Measurements from ENCODE around the gene ANKRD33B.

Gene ANKRD33B

DNA sequence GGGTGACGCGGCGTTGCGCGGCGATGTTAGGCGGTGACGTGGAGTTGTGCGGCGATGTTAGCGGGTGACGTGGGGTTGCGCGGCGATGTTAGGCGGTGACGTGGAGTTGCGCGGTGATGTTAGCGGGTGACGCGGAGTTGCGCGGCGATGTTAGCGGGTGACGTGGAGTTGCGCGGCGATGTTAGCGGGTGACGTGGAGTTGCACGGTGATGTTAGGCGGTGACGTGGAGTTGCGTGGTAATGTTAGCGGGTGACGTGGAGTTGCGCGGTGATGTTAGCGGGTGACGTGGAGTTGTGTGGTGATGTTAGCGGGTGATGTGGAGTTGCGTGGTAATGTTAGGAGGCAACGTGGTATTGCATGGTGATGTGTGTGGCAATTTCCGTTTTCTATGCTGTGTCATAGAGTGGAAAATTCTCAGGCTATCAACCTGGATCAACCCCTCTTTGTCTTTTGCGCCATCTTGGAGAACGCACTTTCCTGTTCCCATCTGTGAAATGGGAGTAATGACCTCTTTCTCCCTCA, 76.0 kb downstream of the ANKRD33B start:
- no peak for TF ChIP-seq CTCF (IDR thresholded peaks at IDR 0.05)
- Histone ChIP-seq H3K27ac (no peak overlapping the region), H3K4me3 (no peak overlapping the region)
- no peak for DNase-seq (ENCODE audit: low spot score)

- DNase-seq (ENCODE audit: low spot score) = peak; percentile 59
- TF ChIP-seq CTCF (IDR thresholded peaks at IDR 0.05) = no peak
- Histone ChIP-seq H3K27ac (no peak overlapping the region), H3K4me3 (no peak overlapping the region)
Observed at GRCh38 chr5:10642367-10642766, 78.5 kb downstream of the ANKRD33B start.

GRCh38 chr5:10644192-10644591, 80.3 kb downstream of the ANKRD33B start:
- no peak for DNase-seq (ENCODE audit: low spot score)
- H3K4me3 ChIP-seq = no peak overlapping the region
- TF ChIP-seq CTCF (IDR thresholded peaks at IDR 0.05) = no peak
- H3K27ac ChIP-seq = no peak overlapping the region

DNA sequence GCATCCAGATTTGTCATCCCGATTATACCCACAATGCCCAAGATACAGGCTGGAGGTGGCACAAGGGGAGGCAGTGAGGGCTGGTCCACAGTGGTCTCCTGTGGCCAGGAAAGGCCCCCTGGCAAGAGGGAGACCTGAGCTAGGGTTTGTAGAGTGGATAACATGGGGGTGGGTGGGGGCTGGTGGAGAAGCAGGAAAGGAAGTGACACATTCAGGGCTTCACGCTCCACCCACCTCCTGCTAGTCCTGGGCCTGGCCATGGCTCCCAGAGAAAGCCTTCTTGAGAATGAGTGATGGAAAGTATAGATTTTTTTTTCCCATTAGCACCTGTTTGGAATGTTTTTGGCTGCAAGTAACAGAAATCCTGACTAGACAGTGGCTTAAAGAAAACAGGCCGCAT, 81.3 kb downstream of the ANKRD33B start:
- DNase-seq (ENCODE audit: low spot score) = no peak
- Histone ChIP-seq H3K4me3 (no peak overlapping the region), H3K27ac (no peak overlapping the region)
- TF ChIP-seq CTCF (IDR thresholded peaks at IDR 0.05) = no peak

DNA sequence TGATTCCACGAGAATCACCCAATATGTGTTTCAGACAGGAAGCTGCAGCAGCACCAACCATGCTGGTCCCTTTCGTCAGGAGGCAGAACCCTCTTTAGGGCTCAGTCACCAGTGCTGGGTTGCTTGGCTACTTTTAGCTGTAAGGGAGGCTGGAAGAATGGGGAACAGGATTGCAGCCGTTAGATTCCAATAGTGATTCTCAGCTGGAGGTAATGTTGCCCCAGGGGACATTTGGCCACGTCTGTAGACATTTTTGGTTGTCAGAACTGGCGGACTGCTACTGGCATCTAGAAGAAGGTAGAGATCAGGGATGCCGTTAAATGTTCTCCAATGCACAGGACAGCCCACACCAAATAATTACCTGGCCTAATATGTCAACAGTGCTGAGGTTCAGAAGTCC, 81.8 kb downstream of the ANKRD33B start:
- no peak for TF ChIP-seq CTCF (IDR thresholded peaks at IDR 0.05)
- Histone ChIP-seq H3K27ac (no peak overlapping the region), H3K4me3 (no peak overlapping the region)
- no peak for DNase-seq (ENCODE audit: low spot score)

DNA sequence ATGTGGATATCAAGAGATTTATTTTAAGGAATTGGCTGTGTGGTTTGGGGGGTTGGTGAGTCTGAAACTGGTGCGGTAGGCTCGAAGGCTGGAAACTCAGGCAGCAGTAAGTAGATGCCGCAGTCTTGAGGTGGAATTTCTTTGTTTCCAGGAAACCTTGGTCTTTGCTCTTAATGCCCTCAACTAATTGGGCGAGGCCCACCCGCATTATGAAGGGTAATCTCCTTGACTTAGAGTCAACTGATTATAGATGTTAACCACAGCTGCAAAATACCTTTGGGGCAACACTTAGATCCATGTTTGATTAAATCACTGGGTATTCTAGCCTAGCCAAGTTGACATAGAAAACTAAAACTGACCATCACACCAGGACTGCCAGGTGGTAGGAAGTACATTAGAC, 83.8 kb downstream of the ANKRD33B start:
- Histone ChIP-seq H3K27ac (no peak overlapping the region), H3K4me3 (no peak overlapping the region)
- DNase-seq (ENCODE audit: low spot score) = no peak
- TF ChIP-seq CTCF (IDR thresholded peaks at IDR 0.05) = no peak

GRCh38 chr5:10648806-10649665, 85.2 kb downstream of the ANKRD33B start:
- no peak for TF ChIP-seq CTCF (IDR thresholded peaks at IDR 0.05)
- H3K4me3 ChIP-seq = no peak overlapping the region
- no peak for DNase-seq (ENCODE audit: low spot score)
- no peak overlapping the region for H3K27ac ChIP-seq

Data from coronary artery (tissue), 2 donors.